ENCODE results near the gene TSC2.

The TSC2 gene

GRCh38 chr16:2042986-2043666 is 4.7 kb upstream of the TSC2 start:
- DNase-seq (ENCODE audit: extremely low read depth, low read depth) = no peak
- TF ChIP-seq, protein P1, sequence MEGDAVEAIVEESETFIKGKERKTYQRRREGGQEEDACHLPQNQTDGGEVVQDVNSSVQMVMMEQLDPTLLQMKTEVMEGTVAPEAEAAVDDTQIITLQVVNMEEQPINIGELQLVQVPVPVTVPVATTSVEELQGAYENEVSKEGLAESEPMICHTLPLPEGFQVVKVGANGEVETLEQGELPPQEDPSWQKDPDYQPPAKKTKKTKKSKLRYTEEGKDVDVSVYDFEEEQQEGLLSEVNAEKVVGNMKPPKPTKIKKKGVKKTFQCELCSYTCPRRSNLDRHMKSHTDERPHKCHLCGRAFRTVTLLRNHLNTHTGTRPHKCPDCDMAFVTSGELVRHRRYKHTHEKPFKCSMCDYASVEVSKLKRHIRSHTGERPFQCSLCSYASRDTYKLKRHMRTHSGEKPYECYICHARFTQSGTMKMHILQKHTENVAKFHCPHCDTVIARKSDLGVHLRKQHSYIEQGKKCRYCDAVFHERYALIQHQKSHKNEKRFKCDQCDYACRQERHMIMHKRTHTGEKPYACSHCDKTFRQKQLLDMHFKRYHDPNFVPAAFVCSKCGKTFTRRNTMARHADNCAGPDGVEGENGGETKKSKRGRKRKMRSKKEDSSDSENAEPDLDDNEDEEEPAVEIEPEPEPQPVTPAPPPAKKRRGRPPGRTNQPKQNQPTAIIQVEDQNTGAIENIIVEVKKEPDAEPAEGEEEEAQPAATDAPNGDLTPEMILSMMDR (IDR thresholded peaks at IDR 0.05; ENCODE audit: low read depth, low read length) = no peak

DNA sequence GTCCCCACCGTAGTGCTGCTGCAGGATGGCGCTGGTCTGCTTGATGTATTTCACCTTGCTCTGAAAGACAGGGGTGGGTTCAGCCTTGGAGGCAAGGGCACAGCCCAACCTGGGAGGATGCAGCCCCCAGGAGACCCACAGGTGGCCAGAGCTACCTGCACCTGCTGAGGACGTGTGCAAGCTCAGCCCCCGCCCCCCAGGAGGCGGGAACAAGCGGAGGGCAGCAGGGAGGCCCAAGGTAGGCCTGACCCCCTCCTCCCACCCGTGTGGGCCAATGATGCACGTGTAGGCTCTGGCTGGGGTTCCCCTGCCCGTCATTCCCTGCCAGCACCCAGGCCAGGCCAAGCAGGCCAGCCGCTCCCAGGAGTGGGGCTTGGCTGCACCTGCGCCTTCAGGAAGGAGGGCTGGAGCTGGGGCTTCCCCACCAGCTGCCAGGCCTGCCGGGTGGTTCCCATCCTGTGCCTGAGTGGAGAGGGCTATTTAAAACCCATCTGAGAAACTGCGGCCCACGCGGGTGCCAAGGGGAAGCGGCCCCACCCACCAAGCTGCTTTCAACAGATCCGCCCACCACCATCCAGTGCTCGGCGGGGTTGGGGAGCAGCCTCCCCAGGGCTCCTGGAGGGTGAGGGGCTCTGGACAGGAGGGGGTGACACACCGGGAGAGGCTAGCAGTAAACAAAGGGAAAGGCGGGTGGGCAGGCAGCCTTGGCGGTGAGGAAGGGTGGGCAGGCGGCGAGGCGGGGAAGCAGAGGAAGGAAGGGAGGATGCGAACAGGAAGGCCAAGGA is 3.9 kb upstream of the TSC2 start:
- TF ChIP-seq, protein P1 (IDR thresholded peaks at IDR 0.05; ENCODE audit: low read depth, low read length) = no peak
- no peak for DNase-seq (ENCODE audit: extremely low read depth, low read depth)

GRCh38 chr16:2044541-2044940 is 3.2 kb upstream of the TSC2 start:
- TF ChIP-seq, protein P1 (IDR thresholded peaks at IDR 0.05; ENCODE audit: low read depth, low read length) = no peak
- DNase-seq (ENCODE audit: extremely low read depth, low read depth) = no peak

DNA sequence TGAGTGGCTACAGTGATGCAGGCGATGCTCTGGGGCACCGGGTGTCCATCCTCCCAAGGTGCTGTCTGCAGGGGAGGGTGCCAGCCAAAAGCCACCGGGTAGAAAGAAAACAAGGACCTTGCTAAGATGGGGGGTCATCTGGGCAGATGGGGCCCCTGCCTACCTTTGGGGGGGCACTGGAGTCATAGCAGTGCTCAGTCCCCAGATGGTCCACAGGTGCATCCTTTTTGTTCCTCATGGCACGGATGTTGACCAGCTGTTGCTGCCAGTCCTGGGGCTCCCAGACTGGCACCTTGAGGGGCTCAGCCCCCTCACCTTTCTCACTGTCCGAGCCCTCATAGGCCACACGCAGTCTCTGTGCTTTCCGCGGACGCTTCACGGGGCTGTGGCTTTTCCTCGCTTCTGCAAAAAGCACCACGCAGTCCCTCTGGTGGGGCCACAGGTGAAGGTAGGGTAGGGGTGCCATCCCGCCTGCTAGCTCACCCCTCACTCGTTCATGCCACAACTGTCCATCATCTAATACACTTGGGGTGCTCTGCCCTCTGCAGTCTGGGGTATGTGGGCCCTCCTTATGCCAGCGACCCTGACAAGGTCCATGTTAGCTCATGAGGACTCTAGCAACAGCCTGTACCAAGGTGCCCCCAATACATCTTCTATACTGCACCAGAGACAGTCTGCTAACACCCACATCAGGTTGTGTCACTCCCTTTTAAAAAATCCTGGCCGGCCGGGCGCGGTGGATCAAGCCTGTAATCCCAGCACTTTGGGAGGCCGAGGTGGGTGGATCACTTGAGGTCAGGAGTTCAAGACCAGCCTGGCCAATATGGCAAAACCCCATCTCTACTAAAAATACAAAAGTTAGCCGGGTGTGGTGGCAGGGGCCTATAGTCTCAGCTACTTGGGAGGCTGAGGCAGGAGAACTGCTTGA is 1.6 kb upstream of the TSC2 start:
- TF ChIP-seq, protein P1 (IDR thresholded peaks at IDR 0.05; ENCODE audit: low read depth, low read length) = no peak

DNA sequence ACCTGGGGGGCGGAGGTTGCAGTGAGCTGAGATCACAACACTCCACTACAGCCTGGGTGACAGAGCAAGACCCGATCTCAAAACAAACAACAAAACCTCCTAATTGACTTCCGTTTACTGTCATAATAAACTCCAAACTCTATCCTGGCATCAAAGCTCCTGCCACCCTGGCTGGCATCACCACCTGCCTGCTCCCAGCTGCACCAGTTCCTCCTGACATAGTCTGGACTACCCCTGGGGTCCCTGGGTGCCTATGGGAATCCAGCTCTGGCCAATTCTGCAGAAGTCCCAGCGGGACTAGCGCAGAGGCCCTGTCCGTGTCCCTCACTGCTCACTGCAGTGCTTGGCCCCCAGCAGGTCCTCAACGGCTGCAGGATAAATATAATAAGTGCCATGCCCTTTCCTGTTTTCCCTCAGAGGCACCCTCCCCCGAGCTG is 874 bp upstream of the TSC2 start:
- TF ChIP-seq, protein P1 (IDR thresholded peaks at IDR 0.05; ENCODE audit: low read depth, low read length) = no peak
- no peak for DNase-seq (ENCODE audit: extremely low read depth, low read depth)

More for the DNA sequence above, 1.6 kb upstream of the TSC2 start:
- no peak for DNase-seq (ENCODE audit: extremely low read depth, low read depth)

DNA sequence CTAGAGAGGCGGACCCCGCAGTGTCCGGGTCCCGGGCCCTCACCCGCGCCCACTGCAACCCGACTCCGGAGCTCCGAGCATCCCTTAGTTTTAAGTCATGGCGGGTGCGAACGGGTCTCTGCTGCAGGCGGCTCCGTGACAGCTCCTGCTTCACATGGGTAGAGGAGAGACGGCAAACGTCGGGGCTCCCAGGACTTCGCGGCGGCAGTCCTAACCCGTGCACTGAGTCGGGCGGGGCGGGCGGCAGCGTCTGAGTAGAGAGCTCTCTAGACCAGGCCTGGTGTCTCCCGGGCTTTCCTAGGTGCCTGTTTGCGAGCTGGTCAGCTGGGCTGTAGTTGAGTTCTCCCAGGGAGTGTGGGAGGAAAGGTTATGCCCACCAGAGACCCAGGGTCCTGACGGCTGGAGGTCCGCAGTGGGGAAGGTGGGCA is 345 bp downstream of the TSC2 start:
- TF ChIP-seq, protein P1 (IDR thresholded peaks at IDR 0.05; ENCODE audit: low read depth, low read length) = no peak
- DNase-seq (ENCODE audit: extremely low read depth, low read depth) = no peak

All from AG09319 (cell line).